ENCODE results near the gene TMEM200C. TPM values are rescaled to one million over a fixed set of nuclear protein-coding genes. Genes with fewer than 3 reads are reported as not detected.
A peak's percentile ranks its signal among the peaks of the same experiment; 100 is the strongest.
"Not testable (repeated sequence)": the region's sequence is repeated elsewhere in the genome, so short reads cannot be mapped to it uniquely, and the experiment has no call there.

The TMEM200C gene
- polyA plus RNA-seq, 5 donors = 1.9 to 4.2 (median 2.6) TPM

DNA sequence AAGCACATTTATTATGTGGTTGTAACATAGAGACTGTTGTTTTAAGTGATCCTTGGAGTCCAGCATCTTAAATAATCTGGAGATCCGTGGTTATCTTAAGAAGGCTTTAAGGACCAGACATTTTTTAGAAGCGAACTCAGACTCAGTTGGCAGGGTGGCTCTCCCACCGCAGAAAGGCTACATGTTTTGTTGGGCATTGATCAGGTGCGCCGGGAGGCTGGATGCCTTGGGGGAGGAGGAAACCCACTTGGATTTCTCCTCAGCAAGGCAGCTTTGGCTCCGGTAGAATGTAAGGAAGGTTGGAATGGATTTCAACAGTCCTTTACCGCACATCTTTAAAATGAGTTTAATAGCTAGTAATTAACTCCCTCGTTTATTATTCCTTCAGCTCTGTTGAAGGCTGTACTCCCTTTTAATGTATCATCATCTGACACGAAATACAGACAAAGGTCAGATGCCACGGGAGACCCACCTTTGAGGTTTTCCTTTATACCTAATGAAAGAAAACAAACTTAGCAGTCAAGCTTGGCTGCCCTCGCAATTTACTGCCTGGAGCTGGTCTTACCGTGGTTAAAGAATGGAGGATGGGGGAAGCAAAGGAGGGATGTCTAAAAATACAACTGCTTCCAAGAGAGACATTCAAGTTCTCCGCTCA, 1.2 kb downstream of the TMEM200C start:
- no peak for DNase-seq

DNA sequence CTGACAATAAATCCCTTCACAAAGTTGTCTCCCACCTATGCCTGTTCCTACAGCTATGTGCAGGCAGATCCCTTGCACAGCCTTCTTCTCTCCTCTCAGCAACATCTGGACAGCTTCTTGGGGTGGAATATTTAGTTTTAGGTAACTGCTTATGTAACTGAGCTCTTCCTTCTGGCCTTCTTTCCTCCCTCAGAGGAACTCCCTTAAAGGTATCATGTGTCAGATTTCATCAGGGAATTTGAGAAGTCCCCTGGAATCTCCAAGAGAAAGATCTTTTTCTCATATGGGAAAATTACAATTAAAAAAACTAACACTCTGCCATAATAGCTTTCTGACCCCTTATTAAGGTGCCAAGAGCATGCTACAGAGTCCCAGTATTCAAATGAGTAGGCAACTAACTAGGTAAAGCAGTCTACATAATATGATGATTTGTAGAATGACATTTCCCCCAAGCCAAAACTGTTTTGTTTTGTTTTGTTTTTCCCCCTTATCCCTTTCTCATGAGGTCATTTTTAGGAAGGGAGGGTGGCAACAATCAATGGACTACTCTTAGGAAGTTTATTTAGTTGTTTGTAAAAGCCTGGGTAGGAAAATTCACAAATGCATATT, 2.4 kb downstream of the TMEM200C start:
- no peak for DNase-seq

DNA sequence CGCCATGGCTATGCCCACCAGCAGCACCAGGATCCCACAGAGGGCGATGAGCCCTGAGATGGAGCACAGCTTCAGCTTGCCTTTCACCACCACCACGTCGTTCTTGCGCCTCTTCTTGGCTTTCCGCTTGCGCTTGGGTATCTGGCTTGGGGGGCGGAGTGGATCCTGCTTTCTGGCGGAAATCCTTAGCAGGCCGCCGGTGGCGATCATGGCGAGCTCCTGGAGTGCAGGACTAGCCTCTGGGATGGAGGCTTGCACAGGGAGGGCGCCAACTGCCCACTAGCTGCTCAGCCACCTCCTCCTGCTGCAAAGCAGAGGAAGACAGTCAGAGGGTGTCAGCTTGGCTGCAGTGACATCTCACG, 3.5 kb downstream of the TMEM200C start:
- no peak for DNase-seq

DNA sequence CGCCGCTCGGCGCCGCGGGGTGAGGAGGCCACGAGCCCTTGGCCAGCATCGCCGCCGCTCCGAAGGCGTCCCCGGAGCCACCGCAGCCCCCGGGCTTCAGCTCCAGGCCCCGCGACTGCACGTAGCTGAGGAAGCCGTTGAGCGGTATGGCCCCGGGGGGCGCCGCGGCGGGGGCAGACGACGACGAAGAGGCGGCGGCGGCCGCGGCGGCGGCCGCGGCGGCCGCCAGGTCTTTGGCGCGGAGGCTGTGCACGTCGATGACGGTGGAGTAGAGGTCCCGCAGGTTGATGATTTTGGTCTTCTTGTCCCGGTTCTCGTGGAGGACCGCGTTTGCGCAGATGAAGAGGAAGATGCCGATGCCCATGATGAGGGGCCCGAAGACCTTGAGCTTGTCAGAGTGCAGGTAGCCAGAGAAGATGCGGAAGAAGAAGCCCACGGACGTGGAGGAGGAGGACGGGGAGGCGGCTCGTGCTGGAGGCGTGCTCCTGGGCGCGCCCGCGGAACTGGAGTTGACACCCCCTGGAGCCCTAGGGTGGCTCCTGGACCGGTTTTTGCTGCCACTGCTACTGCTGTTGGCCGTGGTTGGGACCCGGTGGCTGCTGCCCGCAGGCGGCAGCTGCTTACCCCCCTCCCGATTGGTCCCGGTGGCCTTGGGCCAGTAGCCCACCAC, 4.0 kb downstream of the TMEM200C start:
- DNase-seq = no peak

DNA sequence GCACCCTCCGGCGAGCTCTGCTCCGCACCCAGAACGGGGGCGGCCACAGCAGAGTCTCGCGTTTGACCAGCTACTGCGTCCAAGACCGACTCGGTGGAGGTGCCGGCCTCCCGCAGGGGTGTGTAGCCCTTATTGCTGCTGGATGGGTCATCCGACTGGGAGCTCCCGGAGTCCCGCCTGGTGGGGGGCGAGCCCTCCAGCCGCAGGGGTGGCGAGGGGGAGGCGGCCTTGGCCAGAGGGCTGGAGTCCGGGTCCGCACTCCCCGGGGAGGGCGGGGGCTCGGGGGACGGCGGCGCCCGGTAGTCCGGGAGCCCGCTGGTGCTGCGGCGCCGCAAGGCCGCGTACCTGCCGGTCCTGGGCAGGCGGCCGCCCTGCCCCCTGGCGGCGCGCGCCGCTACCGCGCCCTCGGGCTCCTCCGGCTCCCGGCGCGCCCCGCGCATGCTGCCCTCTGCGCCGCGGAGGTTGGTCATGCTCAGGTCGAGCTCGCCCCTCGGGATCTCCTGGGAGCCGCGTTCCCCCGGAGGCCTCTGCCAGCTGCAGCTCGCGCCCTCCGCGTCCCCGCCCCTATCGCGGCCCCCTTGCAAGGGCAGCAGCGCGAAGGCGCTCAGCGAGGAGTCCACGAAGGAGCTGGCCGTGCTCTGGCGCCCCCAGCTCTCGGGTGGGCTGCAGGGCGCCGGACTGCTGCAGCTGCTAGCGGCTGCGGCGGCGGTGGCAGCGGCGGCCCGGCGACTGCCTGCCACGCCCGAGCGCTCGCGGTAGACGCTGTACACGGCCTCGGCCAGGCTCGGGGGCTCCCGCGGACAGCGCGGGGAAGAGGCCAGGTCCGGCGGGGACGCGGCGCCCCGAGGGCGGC, 4.8 kb downstream of the TMEM200C start:
- peak; percentile 45 to 51 for DNase-seq

DNA sequence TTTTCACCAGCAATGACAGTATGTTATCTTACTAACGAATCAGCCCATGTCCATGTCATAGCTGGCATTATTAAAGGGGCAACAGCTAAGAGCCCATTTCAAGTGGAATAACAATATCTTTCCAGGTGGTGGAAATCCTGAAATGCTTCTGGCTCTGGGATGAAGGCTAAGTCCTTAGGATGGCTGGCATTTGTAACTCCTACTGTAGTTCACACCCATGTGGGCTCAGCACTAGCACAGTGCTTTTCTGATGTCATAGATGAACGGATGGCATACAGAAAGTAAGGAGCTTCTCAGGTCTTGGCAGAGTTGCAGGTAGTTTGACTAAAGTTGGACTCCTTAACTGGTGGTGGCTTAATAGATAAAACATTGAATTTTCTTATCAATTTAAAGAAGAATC, 10.0 kb downstream of the TMEM200C start:
- no peak for DNase-seq

DNA sequence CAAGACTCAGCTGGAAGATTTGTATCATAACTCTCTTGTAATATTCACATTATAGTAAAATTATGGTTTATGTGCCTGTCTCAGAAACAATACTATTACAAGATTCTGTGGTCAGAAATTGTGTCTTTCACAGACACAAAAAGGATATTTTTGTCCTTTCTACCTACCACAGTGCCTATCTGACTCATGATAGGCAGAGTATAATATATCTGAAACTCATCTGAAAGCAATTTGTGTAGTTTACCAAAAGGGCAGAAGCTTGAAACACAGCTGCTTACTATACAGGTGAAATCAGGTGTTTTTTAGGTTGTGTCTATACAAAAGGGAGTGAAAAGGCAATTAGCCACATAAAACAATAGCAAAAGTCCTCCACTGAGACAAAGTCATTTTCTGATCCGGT, 10.9 kb downstream of the TMEM200C start:
- DNase-seq = no peak

DNA sequence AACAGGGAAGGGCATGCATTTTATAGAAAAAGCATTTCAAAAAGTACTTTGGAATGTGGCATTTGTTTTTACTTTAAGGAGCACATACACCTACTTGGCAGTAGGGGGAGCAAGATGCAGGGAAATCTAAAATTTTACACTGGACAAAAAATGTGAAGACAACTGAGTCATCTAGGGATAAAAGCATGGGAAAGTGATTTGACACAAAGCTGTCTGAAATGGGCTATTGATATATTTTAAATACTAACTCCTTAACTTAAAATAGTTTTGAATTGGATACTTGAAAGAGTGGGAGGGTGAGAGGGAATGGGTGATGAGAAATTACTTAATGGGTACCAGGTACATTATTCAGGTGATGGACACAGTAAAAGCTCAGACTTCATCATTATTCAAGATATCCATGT, 15.8 kb downstream of the TMEM200C start:
- no peak for DNase-seq

DNA sequence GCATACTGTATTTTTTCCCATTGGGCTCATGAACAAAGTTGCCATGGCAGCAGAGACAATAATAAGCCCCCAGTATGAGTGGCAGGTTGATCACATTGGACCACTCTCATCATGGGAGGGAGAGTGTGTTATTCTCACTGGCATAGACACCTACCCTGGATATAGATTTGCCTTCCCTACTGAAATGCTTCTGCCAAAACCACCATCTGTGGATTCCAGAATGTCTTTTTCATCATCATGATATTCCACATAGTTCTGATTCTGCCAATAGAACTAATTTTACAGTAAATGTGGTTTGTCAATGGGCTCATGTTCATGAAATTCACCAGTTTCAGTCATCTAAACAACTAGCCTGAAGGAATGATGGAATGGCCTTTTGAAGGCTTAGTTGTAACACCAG, 18.4 kb downstream of the TMEM200C start:
- no peak for DNase-seq

DNA sequence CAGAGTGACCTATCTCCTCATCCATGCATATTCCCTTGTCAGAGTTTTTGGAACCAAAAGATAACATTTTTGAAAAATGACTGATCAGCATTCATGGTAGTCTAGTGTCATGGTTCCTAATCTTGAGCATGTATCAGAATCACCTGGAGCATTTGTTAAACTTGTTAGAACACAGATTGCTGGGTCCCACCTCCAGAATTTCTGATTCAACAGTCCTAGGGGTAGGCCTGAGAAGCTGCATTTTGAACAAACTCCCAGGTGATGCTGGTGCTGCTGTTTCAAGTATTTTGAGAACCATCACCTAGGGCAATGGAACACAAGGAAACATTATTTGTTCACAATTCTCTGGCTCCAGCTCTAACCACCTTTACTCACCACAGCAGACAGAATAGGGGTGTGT, 21.0 kb downstream of the TMEM200C start:
- DNase-seq = no peak

DNA sequence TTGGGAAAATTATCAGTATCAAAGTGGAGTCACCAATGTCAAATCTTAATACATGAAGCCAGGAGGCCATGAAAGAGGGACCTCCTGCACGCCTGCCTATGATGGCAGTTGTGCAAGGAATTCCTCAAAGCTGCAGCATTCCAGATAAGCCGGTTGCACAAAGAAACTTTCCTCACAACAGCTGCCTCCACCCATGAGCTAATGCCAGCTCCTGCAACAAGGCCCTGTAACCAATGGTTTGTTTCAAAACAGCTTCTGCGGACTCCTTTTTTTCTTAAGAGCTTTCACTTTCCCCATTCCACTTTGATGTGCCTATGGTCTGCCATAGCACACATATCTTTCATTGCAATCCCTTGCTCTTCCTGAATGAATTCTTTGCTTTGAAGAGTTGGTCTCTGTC, 22.4 kb downstream of the TMEM200C start:
- DNase-seq = no peak

DNA sequence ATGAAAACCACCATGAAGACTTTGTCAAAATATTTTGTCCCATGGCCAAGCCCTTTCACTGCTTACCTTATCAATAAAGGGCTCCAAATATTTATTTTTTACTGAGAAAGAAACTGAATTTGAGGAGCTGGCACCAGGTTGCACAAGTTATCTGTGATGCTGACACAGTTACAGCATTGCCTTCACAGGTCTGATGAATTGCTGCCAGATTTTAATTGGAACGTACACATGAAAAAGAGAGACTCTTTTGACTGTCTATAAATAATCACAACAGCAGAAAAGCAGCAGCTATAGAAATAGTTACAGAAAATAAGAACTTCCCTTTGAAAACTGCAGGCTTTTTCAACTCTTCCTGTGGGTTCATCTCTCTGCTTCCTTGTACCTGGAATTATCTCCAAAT, 23.9 kb downstream of the TMEM200C start:
- DNase-seq = no peak

DNA sequence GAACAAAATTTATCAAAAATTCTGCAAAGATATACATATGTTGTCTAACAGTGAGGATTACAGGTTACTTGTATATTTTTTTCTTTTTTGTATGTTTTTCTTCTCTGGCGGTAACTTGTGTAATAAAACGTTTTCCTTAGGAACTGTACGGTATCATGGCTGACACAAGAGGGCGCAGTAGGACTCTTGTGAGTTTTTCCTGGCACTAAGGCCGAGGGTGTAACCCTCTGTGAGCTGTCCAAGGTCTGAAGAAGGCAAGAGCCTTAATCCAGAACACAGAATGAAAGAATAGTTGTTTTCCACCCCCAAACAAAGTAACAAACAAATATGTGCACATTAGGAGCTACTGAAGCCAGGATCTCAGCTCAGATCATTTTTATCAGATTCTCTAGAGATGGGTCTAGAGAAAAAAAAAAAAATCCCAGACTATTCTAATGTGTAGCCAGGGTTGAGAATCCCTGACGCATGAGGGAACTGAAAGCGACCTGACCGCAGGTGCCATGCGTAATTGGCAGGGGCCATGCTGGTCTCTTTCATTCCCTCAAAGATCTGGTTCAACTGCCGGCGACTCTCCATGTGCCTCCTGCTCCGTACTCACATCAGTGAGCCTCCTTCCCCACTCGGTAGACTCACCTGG, 27.0 kb downstream of the TMEM200C start:
- DNase-seq = peak; percentile 77 to 85

DNA sequence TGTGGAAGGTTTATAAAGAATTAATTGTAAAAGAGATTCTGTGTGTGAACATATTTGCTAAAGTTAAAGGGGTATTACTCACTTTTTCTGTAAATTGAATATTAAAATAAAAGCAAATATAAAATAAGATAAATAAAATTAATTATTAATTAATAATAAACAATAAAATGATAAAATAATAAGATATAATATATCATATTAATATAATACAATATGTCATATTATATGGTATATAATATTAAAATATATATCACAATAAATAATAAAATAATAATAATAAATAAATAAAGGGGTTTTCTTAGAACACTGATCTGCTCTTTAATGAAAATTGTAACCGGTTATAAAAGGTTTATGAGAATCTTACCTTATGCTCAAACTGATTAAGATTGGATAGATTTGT, 29.8 kb downstream of the TMEM200C start:
- DNase-seq = no peak

DNA sequence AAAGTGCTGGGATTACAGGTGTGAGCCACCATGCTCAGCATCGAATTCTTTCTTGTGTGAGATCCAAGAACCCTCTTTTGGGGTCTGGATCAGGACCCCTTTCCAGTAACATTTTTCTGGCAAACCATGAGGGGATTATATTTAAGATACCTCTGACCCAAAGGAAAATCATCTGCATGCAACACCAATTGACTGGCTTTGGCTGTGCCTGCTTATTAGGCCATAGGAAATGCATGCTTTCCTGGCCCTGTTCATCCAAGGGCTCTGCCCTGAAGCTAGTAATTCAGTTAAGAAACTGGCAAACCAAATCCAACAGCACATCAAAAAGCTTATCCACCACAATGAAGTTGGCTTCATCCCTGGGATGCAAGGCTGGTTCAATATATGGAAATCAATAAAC, 33.2 kb downstream of the TMEM200C start:
- DNase-seq = not testable (repeated sequence)

DNA sequence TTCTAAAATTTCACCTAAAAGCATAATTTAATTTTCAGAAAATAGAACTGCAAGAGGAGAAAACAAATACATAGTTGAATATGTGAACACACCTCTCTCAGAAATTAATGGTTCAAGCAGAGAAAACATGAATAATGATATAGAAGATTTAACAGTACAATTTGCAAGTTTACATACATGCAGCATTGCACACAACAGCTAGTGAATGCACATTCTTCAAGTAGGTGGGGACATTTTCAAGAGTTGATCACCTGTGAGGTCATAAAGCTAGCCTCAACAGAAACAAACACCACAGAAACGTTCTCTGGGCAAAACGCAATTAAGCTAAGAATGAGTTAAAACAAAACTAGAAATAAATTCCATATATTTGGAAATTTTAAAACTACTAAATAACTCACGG, 38.1 kb downstream of the TMEM200C start:
- DNase-seq = no peak

DNA sequence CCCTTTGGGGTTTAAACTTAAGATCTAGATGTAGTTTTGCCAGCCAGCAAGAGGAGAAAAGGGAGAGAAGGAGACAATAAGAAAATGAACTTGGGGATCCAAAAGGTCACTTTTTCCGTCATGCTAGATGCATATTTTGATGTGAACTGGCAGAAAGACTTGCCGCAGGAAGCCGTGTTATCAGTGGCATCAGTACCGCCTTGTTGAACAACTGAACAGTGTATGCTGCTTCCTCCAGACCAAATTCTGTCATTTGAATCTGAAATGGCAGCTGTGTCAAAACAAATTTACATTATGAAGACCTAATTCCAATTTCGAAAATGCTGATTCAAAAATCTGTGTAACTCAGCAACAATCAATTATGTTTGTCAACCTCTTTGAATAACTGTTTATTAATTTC, 42.1 kb downstream of the TMEM200C start:
- DNase-seq = no peak

DNA sequence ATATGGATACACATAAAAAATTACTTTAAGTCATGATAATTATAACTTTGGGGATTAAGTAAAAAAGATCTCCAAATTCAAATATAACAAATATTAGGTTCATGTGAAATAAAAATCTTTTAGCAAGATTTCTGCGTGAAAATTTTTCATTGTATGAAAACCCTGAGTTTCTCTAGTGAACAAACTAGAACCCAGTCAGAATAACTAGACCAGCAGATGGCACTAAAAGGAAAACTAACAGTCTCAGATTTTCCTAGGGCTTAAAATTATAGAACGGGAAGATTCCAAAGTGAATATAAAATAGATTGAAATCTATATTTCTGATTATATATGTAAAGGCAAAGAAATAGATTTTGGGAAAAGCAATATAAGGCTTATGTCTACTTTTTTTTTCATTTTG, 43.3 kb downstream of the TMEM200C start:
- no peak for DNase-seq

DNA sequence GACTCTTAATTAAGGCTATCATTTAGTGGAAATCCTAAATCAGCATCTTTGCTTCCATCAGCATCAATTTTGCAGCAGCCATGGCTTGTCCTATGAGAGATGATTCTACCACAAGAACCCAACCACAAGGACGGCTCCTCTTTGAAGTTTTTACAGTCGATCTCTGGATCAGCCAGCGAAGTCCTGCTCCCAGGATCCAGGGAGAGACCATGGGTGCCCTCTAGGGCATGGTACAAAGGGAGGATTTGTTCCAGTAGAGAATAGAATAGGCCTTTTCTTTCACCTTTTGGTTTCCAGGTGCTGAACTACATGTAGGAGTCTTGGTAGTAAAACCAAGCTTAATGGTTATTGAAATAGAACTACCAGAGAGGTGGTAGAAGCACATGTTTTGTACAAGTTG, 52.7 kb downstream of the TMEM200C start:
- DNase-seq = no peak

DNA sequence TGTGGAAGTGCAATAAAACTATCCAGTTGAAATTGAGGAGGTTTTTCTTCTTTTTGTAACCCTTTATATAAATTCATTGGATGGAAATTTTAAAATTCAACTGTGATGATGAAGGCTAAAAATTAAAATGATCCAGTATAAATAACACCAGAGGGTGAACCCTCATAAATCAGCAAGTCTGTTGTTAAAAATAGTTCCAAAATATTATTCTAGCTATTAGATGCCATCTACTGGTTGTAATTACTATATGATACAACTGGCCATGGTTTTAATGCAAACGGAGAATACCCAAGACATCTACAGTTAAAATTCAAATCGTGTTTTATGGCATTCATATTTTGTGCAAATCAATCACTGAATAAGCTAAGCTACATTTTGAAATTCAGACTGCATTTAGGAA, 53.8 kb downstream of the TMEM200C start:
- DNase-seq = no peak

DNA sequence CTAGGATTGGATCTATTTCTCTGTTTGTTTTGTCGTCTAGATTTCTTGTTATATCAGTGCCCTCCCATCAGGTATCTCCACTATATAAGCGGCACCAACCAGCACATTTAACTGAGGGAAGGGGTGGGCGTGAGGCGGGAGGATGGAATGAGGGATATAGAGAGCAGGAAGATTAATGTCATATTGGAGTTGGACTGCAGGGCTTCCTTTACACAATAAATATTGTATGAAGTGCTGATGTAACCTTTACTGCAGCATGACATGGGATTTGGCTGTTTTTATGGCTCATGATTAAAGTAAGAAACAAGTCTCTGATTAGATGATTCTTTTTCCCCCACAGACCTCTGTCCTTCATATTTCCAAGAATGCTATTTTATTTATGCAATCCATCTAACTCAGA, 54.8 kb downstream of the TMEM200C start:
- no peak for DNase-seq

DNA sequence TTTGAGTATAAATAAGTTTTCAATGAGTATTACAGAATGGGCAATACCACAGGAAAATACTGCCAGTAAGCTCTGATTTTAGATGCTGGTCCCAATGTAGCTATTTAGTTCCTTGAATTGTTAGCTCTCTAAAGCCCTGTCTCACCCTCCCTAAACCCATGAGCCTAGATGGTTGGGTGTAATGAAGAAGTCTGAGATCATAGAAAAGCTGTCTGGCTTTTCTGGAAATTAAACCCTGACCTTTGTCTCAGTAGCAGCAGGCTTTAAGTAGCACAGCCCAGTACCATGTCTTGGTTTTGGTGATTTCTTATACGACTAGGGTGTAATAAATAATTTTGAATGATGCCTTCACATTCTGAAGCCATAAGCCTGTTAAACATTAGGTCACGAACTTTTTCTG, 55.3 kb downstream of the TMEM200C start:
- DNase-seq = no peak

Data from right lung (tissue), 5 donors.